HG02884 (cell line): ENCODE data around the gene POMGNT1.

Experiments used
- ATAC-seq: cut with Tn5 transposase; IDR thresholded peaks from one replicate; pipeline ENCODE4 v1.9.1; 2021; ENCODE audit warnings: mild to moderate bottlenecking, moderate library complexity; ENCODE audit not compliant: unreplicated experiment

POMGNT1 gene

DNA sequence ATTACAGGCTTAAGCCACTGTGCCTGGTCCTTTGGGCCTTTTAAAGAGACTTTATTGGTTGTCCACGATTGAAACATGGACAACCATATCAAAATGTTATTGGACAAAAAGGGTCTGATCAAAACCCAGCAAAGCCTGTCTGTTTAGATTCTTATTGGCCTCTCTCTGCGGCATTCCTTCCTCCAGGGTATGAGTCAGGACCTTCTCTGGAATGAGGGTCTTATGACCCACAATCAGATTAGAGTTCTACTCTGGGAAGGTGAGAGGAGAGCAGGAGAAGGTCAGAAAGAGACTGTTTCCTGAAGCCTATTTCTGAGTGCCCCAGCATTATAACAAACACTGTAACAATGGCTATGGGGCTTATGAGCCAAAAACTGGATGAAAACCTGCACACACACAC lies 12.8 kb upstream of the POMGNT1 start:
- ATAC-seq, result no peak

DNA sequence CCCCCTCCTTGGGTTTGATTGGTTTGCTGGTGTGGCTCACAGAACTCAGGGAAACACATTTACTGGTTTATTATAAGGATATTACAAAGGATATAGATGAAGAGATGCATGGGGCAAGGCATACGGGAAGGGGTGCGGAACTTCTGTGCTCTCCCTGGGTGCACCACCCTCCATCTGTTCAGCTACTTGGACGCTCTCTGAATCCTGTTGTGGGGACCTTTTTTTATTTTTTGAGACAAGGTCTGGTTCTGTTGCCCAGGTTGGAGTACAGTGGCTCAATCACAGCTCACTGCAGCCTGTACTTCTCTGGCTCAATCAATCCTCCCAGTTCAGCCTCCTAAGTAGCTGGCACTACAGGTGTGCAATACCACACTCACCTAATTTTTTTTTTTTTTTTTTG lies 12.3 kb upstream of the POMGNT1 start:
- no peak for ATAC-seq

DNA sequence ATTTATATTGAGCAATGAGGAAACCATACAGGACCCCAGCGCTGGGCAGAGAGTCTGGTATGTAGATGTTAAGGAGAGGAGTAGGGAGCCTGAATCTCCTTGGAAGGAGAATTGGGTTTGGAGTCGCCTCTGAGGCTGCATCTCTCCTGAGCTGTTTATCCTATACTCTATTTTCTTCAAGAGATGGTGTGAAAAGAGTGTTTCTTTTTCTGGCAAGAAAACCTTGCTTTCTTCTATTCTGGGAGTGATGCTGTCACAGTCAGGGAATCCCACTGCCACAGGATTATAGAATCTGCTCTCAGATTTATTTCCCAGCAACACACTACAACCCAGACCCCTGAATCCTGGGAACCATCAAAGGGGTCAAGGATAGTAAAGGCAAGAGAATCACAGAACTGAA lies 8.2 kb upstream of the POMGNT1 start:
- no peak for ATAC-seq

DNA sequence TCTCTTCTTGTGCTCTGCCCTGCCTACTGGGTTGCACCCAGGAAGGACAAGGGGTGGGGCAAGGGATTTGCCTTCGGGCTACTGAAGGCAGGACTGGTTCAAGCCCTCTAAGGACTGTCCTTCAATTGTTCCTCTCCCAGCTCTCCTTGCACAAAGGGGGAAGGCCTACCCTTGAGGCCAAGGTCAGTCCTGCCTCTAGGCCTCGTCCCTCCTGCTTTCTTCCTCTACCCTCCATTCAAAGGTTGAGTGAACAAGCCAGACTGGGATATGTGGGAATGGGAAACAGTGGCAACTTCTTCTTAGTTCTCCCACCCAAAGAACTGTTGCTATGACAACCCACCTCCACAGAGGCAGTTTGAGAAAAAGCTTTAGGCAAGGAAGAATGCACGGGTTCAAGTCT lies 7.6 kb upstream of the POMGNT1 start:
- ATAC-seq, result no peak

DNA sequence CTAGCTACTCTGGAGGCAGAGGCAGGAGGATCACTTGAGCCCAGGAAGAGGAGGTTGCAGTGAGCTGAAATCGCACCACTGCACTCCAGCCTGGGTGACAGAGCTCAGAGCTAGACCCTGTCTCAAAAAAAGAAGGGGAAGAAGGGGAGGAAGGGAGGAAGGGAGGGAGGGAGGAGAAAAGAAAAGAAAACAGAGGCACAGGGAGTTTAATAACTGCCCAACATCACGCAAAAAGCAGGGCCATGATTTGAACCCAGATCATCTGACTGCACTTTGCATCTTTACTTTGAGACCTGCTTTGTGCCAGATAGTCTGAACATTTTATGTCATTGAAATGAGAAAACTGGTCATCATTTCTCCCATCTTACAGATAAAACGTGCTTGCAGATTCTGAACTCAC lies 6.9 kb upstream of the POMGNT1 start:
- ATAC-seq, result no peak

DNA sequence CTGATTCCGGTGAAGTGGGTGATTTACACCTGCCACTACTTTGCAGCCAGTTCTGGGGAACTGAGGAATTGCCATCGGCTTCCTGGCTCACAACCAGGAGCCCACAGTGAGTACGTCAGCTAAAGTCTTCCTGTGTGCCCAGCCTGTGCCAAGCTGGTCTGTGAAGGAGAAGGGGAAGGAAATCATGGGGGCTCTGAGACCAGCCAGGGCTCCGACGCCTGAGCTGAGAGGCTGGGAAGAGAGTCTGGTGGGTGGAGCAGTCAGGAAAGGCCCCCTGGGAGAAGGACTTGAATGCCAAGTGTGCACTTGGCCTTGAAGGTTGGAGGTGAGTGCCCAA lies 6.1 kb upstream of the POMGNT1 start:
- no peak for ATAC-seq

DNA sequence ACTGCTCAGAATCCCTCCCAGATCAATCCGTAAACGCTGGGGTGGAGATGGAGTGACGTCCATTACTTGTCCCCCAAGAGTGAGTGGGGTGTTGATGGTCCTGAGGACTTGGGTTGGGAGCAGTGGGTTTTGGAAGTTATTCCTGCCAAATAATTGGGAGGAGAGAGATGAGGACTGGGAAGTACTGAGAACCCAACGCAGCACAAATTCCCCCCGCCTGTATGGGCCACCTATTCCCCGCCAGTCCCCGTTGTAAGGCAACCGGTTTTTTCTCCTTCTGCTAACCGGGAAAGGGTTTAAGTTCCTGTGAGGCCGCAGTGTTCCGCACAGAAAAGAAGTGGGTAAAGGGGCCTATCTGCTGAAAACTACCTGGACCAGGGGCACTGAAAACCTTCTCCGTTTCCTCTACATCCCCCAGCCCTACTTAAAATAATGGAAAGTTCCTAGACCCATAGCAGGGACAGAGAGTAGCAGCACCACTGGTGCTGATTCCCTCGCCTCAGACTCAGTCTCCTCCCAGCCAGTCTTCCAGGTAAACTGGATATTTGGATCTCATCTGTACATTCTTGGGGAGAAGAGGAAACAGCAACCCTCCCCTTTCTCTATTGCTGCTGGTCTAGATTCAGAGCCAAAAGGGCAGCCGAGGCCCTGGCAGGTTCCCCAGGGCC lies 5.6 kb upstream of the POMGNT1 start:
- ATAC-seq, result no peak

DNA sequence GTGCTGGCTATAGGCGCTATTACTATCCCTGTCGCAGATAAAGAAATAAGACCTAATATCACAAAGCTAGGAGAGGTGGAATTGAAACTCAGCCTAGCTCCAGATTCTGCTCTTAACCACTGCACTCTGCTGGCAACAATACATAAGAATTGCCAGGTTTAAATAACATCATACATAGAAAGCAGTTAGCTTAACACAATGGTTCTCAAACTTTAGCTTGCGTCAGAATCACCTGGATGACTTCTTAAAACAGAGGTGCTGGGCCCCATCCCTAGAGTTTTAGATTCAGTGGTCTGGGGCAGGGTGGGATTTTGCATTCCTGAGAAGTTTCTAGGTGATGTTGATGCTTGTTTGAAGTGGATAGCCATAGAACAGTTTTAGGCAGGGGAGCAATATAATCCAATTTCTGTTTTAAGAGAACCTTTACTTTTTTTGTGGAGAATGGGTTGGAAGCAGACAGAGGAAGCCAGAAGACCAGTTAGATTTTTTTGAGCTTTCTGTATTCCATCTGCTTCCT lies 1.1 kb upstream of the POMGNT1 start:
- no peak for ATAC-seq

DNA sequence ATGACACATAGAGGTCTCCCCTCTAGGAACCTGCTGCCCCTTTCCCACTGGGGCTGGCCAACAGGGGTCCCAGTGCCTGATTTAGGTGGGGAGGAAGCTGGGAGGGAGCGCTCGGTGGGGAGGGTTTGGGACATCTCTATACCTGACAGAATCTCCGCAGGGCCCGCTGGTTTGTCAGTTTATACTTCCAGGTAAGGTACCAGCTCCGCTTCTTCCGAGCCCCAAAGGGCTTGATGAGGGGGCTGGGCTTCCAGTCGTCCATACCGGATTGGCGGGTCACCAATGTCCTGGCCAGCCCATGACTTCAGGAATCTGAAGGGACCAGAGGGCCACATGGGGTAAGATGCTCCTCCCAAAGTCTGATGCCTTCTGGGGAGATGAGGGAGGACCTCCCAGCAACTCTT lies 672 bp downstream of the POMGNT1 start:
- no peak for ATAC-seq

DNA sequence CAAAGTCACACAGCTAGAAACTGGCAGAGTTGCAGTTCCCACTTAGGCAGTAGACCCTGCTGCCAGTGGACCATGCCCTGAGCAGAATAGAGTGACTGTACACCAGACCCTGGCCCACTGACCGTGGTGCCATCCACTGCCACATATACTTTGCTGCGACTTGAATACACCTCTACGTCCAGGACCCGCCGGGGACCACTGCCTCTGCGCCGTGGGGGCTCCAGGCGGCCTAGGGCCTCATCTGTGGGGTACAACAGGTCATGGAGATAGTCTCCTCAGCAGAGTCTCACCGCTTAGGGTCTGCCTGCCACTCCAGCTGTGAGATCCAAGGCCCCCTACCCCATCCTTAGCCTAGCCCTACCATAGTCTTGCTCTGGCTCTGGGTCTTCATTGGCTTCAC lies 1.6 kb downstream of the POMGNT1 start:
- no peak for ATAC-seq

DNA sequence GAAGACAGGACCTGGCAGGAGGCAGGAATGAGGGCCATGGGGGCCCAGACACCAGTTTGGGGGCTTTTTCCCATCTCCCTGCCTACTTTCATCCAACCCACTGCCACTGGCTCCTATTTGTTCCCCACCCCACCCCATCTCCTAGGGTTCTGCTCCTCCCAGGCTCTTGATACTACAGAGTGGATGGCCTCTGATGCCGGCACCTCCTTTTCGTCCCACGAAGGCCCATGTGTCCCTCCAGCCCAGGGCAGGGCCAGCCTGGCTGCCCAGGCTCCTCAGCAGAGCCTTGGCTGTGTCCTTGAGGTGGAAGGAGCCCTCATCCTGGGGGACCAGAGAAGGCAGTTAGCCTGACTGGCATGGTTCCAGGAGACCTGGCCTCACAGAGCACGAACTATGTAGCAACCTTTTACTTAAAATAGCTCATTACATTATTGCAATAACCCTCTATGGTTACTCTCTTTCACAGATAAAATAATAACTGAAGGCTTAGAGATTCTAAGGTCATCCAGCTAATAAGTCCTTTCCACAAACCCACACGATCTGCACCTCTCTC lies 3.5 kb downstream of the POMGNT1 start:
- ATAC-seq, result no peak

DNA sequence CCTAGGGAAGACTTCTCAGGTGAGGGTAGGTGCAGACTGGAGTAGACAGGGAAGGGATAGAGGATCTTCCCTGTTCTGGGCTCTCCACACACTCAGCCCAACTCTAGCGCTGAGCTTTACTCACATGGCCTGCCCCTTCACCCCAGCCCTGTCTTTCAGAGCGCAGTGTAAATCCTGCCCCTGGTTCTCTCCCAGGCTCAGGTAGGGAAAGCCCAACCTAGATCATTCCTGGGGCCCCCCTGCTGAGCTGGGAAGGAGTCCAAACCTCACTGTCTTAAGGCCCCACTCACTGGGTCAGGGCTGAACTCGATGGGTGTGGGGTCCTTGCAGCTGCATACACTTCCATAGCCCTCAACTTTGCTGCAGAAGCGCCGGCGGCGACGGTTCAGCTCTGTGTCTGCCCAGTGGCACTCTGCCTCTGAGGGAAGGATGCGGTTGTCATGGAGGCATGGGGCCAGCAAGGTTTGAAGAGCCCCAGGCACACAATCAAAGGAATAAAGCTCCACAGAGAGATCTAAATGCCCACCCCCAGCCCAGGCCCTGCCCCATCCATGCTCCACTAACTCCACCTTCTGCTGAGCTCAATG lies 4.2 kb downstream of the POMGNT1 start:
- no peak for ATAC-seq

DNA sequence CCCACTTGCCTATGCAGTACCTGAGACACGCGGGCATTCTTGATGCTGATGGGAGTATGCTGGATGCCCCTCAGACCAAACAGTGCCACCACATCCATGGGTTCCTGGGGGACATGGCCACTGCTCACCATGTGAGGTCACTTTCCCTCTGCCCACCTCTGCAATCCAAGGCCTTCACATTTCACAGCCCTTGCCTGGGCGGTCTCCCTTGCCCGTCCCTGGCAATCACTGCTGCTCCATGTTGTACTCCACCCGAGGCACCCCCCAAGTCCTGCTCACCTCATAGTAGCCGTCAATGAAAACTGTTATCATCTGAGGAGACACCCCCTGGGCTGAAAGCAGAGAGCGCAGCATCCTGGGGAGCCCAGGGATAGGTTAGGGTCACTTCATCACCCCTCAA lies 4.9 kb downstream of the POMGNT1 start:
- no peak for ATAC-seq

DNA sequence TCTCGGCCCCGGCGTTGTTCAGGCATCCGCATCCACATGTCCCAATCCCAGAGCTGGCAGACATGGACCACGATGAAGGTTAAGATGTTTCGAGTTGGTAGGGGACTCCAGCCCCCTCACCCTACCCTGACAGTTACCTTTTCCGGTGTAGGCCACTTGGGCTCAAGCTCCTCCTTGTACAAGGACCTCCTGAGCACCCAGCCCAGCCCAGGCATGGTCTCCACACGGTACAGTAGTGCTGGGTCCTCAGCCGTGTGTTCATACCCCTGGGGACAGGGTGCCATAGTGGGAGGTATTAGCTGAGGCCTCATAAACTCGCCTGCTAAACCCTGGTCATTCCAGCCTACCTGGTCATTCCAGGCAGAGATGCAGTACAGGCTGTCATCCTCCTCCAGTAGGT lies 6.1 kb downstream of the POMGNT1 start:
- no peak for ATAC-seq

DNA sequence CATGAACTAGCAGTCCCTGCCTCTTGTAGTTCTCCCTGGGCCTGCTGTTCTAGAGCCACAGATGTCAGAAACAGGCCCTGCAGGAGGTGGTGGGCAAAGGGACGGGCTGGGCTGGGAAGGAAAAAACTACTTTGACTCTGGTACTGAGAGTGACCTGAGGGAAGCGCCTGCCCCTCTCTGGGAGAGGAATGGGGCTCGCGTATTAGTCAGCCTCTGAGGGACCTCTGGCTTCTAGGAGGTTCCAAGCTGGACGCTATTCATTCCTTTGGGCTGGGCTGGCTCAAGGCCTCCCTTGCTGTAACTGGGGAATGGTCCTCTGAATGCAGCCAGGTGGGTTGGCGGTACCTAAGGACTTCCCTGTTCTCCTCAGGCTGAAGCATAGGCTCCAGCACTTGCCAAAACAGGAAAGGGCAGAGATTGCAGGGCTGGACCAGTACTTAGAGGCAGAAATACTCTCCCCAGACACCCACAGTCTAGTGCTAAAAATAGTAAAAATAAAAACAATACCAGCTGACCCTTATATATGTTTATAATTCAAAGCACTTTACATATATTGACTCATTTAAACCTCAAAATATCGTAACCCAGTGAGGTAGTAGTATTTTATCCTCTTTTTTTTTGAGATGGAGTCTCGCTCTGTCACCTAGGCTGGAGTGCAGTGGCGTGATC lies 7.1 kb downstream of the POMGNT1 start:
- no peak for ATAC-seq

DNA sequence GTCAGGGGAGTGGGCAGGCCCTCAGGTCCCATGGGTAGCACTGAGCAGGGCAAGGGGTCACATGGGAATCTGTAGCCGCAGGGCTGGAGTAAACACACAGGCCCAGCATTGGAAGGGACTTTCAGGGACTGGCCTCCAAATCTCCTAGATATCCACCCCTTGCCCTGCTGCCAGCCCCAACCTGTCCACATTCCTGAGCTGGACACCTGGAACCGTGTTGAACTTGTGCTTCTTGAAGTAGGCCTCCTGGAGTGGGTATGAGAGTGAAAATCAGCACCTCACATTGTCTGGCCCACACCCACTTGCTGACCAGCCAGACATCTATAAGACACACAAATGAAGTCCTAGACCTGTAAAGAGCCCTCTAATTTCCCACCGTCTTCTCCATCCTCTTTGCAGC lies 7.7 kb downstream of the POMGNT1 start:
- ATAC-seq, result no peak

DNA sequence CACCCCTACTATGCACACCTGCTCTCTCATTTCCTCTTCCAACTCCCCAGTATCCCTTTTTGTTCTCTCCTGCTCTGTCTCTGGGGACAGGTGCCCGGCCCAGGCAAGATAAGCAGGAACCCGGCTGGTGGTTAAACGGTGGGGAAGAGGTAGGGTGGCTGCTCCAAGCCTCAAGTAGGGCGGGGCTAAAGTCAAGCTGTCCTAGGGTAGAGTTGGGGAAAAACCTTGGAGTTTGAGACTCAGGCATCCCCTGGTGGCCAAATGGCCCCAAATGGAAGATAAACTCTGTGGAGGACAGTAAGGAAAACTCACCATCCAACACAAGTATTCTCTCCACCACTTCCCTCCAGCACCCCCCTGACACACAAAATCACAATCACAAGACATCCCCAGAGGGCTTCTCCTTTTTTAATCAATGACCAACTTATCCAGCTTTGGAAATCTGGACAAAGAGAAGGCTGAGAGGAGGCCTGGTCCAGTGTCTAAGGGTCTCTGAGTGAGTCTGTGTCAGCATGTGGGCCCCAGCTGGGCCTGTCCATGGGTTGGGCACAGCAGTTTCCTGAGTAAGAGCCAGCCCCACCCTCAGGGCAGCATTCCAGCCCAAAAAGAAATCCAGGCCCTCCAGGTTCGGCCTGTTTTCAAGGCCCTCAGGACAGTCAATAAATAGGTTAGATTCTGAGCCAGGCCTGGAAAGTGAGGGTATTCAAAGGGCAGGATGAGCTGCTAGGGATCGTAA lies 9.8 kb downstream of the POMGNT1 start:
- ATAC-seq, result no peak

DNA sequence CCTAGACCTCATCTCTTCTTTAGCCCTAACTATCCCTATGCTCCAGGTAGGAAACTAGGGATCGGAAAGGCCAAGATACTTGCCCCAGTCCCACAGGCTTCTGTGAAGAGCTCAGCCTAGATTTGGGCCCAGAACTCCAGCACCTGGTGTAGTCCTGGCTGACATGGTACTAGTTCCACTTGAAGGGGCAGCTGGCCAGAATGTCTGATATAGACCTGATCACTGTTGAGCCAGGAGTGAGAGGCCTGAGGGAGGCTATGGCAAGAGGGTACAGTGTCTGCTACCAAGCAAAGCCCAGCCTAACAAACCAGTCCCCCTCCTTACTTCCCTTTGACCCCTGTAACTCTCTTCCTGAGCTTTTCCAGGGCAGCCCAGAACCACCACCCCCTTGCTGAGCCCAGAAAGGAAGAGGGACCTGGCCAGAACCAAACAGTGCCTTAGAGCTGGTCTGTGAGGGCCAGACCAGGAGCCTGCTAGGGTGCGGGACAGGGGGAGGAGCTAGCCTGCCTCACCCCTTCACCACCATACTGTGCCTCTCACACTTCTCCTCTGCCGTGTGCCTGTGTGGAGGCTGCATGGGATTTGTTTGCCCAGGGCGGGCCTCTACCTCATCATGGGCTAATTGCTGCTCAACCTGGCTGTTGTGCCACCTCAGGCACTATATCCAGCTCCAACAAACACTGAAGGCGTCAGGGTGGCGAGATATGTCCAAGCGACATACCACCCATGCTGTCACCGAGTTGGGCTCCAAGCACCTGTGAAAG lies 10.9 kb downstream of the POMGNT1 start:
- ATAC-seq, result no peak

DNA sequence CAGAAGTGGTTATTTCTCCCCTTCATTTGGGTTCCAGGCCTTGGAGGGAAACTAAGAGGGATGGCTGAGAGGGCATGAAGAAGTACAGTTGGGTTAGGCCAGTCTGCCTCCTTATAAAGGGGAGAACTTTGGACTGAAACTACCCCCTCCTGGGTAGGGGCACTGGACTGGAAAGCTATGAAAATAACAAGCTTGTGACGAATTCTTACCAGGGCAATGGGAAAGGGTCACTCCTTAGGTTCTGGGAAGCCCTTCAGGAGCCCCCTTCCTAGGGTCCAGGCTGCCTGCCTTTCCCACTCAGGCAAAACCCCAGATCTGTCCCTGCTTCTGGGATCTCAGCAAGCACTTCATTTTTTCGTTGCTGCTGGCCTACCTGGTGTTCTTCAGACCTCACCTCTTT lies 12.2 kb downstream of the POMGNT1 start:
- no peak for ATAC-seq

DNA sequence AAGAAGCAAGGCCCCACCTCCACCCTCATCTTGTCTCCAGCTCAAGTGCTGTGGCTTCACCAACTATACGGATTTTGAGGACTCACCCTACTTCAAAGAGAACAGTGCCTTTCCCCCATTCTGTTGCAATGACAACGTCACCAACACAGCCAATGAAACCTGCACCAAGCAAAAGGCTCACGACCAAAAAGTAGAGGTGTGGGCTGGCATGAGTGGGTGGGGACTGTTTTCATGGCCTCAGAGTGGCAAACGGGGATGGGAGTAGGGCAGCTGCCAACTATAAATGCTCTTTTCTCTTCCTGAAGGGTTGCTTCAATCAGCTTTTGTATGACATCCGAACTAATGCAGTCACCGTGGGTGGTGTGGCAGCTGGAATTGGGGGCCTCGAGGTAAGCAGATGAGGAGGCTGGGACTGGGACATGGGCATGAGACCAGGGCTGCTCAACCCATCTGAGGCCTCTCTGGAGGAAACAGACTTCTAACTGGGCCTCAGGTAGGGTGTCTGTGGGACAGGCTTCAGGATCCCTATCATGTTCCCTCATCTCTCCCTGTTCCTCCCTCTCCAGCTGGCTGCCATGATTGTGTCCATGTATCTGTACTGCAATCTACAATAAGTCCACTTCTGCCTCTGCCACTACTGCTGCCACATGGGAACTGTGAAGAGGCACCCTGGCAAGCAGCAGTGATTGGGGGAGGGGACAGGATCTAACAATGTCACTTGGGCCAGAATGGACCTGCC lies 13.1 kb downstream of the POMGNT1 start:
- ATAC-seq, result no peak
